HepG2 (cell line): ENCODE measurements around the gene MAP3K9. TPM values are rescaled to one million over a fixed set of nuclear protein-coding genes. Genes with fewer than 3 reads are reported as not detected.

Source experiments
- ATAC-seq: fragments of 200-7000 bp; cut with Tn5 transposase; 3 replicates; pipeline ENCODE4 v1.9.1; 2020; ENCODE audit warnings: mild to moderate bottlenecking, moderate library complexity
- BruUV-seq: library from RNA; stranded (reverse); fragments of 400-500 nt; replicated peaks from 2 replicates; lab custom pipeline; 2021; lab: Mats Ljungman, UMichigan
- CTCF ChIA-PET: fragments of 300-600 bp; formaldehyde crosslinking; extraction: SDS; loops from one replicate; lab custom pipeline; 2021; ENCODE audit warnings: low total read pairs, inconsistent platforms, low intra/inter-chr PET ratio; lab: Yijun Ruan, JAX
- POLR2A ChIA-PET: fragments of 350-600 bp; sonication (Branson Sonifier 250); formaldehyde crosslinking; loops from one replicate; lab custom pipeline; 2020; ENCODE audit warnings: antibody characterized with exemption, inconsistent platforms; lab: Yijun Ruan, JAX
- DNase-seq: peaks from one replicate; pipeline ENCODE4 v3.0.0-alpha.2; 2015; ENCODE audit warnings: low spot score
- FAIRE-seq: peaks from 3 replicates; lab custom pipeline; 2011; peaks lifted over from hg19 to GRCh38; lab: Jason Lieb, UNC
- H2AFZ ChIP-seq: one replicate; pipeline ENCODE4 v1.6.1; 2011; ENCODE audit warnings: low read length, inconsistent platforms
- H3K27ac ChIP-seq: fragments of 300-600 bp; 3 replicates; pipeline ENCODE4 v1.8.0; 2011; ENCODE audit warnings: mixed run types, mild to moderate bottlenecking, mixed read lengths, low read length, inconsistent platforms; ENCODE audit not compliant: insufficient read depth; ENCODE audit errors: extremely low read length
- H3K27me3 ChIP-seq, 2 experiments: fragments of 200-600 bp in 1 of 2; 2 replicates in 1 of 2; 3 replicates in 1 of 2; pipeline versions ENCODE4 v1.6.0 to v1.8.0; 2011; ENCODE audit warnings: low read length in 2 of 2, mild to moderate bottlenecking in 2 of 2, moderate library complexity in 2 of 2, inconsistent platforms in 1 of 2; ENCODE audit not compliant: insufficient read depth in 2 of 2, control insufficient read depth in 1 of 2
- H3K36me3 ChIP-seq, 2 experiments: fragments of 200-600 bp in 1 of 2; replicated peaks in 1 of 2; 2 replicates in 1 of 2; 3 replicates in 1 of 2; pipeline versions ENCODE4 v1.5.1 to v1.8.0; 2011; ENCODE audit warnings: low read length in 2 of 2, inconsistent platforms in 1 of 2; ENCODE audit not compliant: insufficient read depth in 2 of 2, control insufficient read depth in 1 of 2
- H3K4me1 ChIP-seq: 2 replicates; pipeline ENCODE4 v1.5.1; 2012; ENCODE audit warnings: low read length, inconsistent platforms; ENCODE audit not compliant: insufficient read depth
- H3K4me2 ChIP-seq: 2 replicates; pipeline ENCODE4 v1.6.0; 2011; ENCODE audit warnings: low read depth, low read length, inconsistent platforms
- H3K4me3 ChIP-seq, 3 experiments: fragments of 200-600 bp in 1 of 3; sonication (generic), shearing (Covaris generic) in 1 of 3; replicated peaks in 1 of 3; 2 replicates each; pipeline ENCODE4 v1.5.1; 2011 to 2016; ENCODE audit warnings: low read length in 3 of 3, inconsistent platforms in 2 of 3, low read depth in 2 of 3, mild to moderate bottlenecking in 2 of 3, control low read depth in 1 of 3, mixed read lengths in 1 of 3; ENCODE audit not compliant: insufficient read depth in 1 of 3
- H3K79me2 ChIP-seq: one replicate; pipeline ENCODE4 v1.6.1; 2011; ENCODE audit warnings: low read length, inconsistent platforms; ENCODE audit not compliant: insufficient read depth
- H3K9ac ChIP-seq: 2 replicates; pipeline ENCODE4 v1.6.0; 2011; ENCODE audit warnings: mild to moderate bottlenecking, low read depth, low read length, inconsistent platforms; ENCODE audit not compliant: insufficient read depth
- H3K9me3 ChIP-seq: 2 replicates; pipeline ENCODE4 v1.5.1; 2012; ENCODE audit warnings: mild to moderate bottlenecking, low read length
- H4K20me1 ChIP-seq: 2 replicates; pipeline ENCODE4 v1.6.0; 2011; ENCODE audit warnings: inconsistent platforms, mild to moderate bottlenecking, low read length, moderate library complexity; ENCODE audit not compliant: insufficient read depth
- ATF7 ChIP-seq, 2 experiments: fragments of 450-650 bp in 1 of 2; sonication (generic) in 1 of 2; formaldehyde crosslinking in 1 of 2; IDR thresholded peaks; 2 replicates each; pipeline versions ENCODE4 v1.4.0 to v1.6.1; 2016 to 2020; ENCODE audit warnings: antibody characterized with exemption in 1 of 2, mild to moderate bottlenecking in 1 of 2, missing genetic modification reagents in 1 of 2
- DMTF1 ChIP-seq: sonication (generic); formaldehyde crosslinking; IDR thresholded peaks from 2 replicates; pipeline ENCODE4 v1.4.0; 2020; ENCODE audit warnings: mild to moderate bottlenecking, missing genetic modification reagents
- ERF ChIP-seq: IDR thresholded peaks from 2 replicates; pipeline ENCODE4 v1.6.1; 2018; ENCODE audit warnings: missing biosample characterization, missing genetic modification reagents
- FOSL2 ChIP-seq: sonication (generic); formaldehyde crosslinking; IDR thresholded peaks from 2 replicates; pipeline ENCODE4 v1.4.0; 2020; ENCODE audit warnings: missing genetic modification reagents
- HES4 ChIP-seq: sonication (generic); formaldehyde crosslinking; IDR thresholded peaks from 2 replicates; pipeline ENCODE4 v1.9.0; 2021; ENCODE audit warnings: mild to moderate bottlenecking, missing genetic modification reagents, borderline replicate concordance
- ZBTB1 ChIP-seq: sonication (generic); formaldehyde crosslinking; IDR thresholded peaks from 2 replicates; pipeline ENCODE4 v1.4.0; 2020; ENCODE audit warnings: missing genetic modification reagents, borderline replicate concordance
- ZIK1 ChIP-seq: sonication (generic); formaldehyde crosslinking; IDR thresholded peaks from 2 replicates; pipeline ENCODE4 v1.5.0; 2020; ENCODE audit warnings: mild to moderate bottlenecking, low read depth, missing genetic modification reagents, borderline replicate concordance
- ZNF598 ChIP-seq: sonication (generic); formaldehyde crosslinking; IDR thresholded peaks from 2 replicates; pipeline ENCODE4 v1.5.1; 2020; ENCODE audit warnings: mild to moderate bottlenecking, missing genetic modification reagents, borderline replicate concordance
- ZNF678 ChIP-seq: sonication (generic); formaldehyde crosslinking; IDR thresholded peaks from 2 replicates; pipeline ENCODE4 v1.4.0; 2020; ENCODE audit warnings: mild to moderate bottlenecking, missing genetic modification reagents
- WGBS: methylation state at CpG from one replicate; pipeline ENCODE4 v1.1.6; 2017; ENCODE audit warnings: low lambda C conversion rate; 5-methylcytosine and 5-hydroxymethylcytosine counted together
- in situ Hi-C: cut with HindIII; loops from 2 replicates; pipeline ENCODE4 v1.10.0; 2017; ENCODE audit warnings: low pct_unique_long_range_greater_than_20kb; ENCODE audit not compliant: extremely low pct_ligation_motif_present
- intact Hi-C: fragments of 100-400 bp; cut with micrococcal nuclease; formaldehyde crosslinking; loops from one replicate; pipeline ENCODE4 v1.10.0; 2022; ENCODE audit not compliant: unreplicated experiment
- polyA plus RNA-seq, 8 experiments: library from polyadenylated mRNA; depleted of rRNA in 3 of 8; stranded (reverse) in 7 of 8; unstranded in 1 of 8; fragments of >200 nt; fragmentation: Illumina TruSeq in 4 of 8; extraction: Trizol in 4 of 8; gene quantifications; 2 replicates each; pipeline versions ENCODE4 v1.2.1 to v1.2.3, GENCODE V29; 2011 to 2016; ENCODE audit warnings: low read depth in 4 of 8, missing spikeins in 1 of 8, mixed read lengths in 1 of 8; ENCODE audit not compliant: insufficient read depth in 1 of 8
- total RNA-seq, 5 experiments: library from RNA; depleted of rRNA; stranded (reverse); fragments of >200 nt; fragmentation: Illumina TruSeq; extraction: Trizol; gene quantifications; 2 replicates each; pipeline ENCODE4 v1.2.3, GENCODE V29; 2016; ENCODE audit warnings: low read depth in 1 of 5

MAP3K9 gene
- total and polyA plus RNA-seq, 2 of the 13 experiments (the other 11 are each of a cell fraction or from before 2014, with no cell fraction given), result 4.3 to 4.5 TPM

- POLR2A ChIA-PET, result interaction anchor here (2.5 kb wide), 1 partner anchor 48 kb away, joined by 8 read pairs; no protein-coding TSS in a partner anchor
- peak; percentile 41 for DNase-seq
- Histone ChIP-seq H3K4me2 (no peak overlapping the region), H3K4me1 (peaks cover 39% of the 10 kb centered on the region), H4K20me1 (no peaks in the 10 kb centered on the region), H3K27ac (no peak overlapping the region), H3K27me3 (no peaks in the 10 kb centered on the region), H2AFZ (no peak overlapping the region), H3K36me3 (peaks cover 5 to 18% of the 10 kb centered on the region in 2 experiments; a peak in 2 of 5 replicates), H3K9ac (no peak overlapping the region), H3K4me3 (no peak overlapping the region), H3K9me3 (no peaks in the 10 kb centered on the region), H3K79me2 (no peaks in the 10 kb centered on the region)
- no peak for ATAC-seq
- intact Hi-C loops (no loop called here), in situ Hi-C loops (no loop called here)
- no peak for FAIRE-seq
- no TSS peak for BruUV-seq
- WGBS, result 88% methylated on average over 1 of the region's 3 CpGs
- TF ChIP-seq ZNF678 (CRISPR knock-in tag) (no peak), ZIK1 (CRISPR knock-in tag) (no peak), ERF (no peak), ATF7 (IDR thresholded peaks at IDR 0.05) (no peak), ATF7 (CRISPR knock-in tag; IDR thresholded peaks at IDR 0.05) (no peak), FOSL2 (CRISPR knock-in tag) (peak; percentile 75), DMTF1 (CRISPR knock-in tag) (no peak), ZNF598 (CRISPR knock-in tag) (no peak), HES4 (no peak), ZBTB1 (CRISPR knock-in tag) (no peak)
- CTCF ChIA-PET, result no interaction called here
These were observed 54.3 kb downstream of the MAP3K9 start for GRCh38 chr14:70754991-70755390.
